CD4-positive, alpha-beta memory T cell (primary cell): ENCODE data around the gene PIF1. TPM values are rescaled to one million over a fixed set of nuclear protein-coding genes. Genes with fewer than 3 reads are reported as not detected.

ENCODE experiments used
- CTCF ChIA-PET: fragments of 350-600 bp; sonication (Branson Sonifier 250); formaldehyde crosslinking; loops from one replicate; lab custom pipeline; 2021; ENCODE audit warnings: inconsistent platforms; ENCODE audit not compliant: partially characterized antibody; lab: Charles Lee
- POLR2A ChIA-PET: fragments of 350-600 bp; sonication (Branson Sonifier 250); formaldehyde crosslinking; loops from one replicate; lab custom pipeline; 2021; ENCODE audit not compliant: partially characterized antibody; lab: Charles Lee
- DNase-seq, 5 donors: peaks; one replicate each; pipeline versions ENCODE4 v3.0.0 to v3.0.0-alpha.2; 2020 to 2022; ENCODE audit warnings: mixed read lengths in 1 of 5
- H3K27ac ChIP-seq: one replicate; pipeline ENCODE4 v1.7.0; 2013; ENCODE audit warnings: low read depth, low read length
- H3K27me3 ChIP-seq: 2 replicates; pipeline ENCODE4 v1.7.0; 2013; ENCODE audit warnings: mild to moderate bottlenecking, low read length, moderate library complexity; ENCODE audit not compliant: insufficient read depth
- H3K36me3 ChIP-seq: 2 replicates; pipeline ENCODE4 v1.7.0; 2013; ENCODE audit warnings: mild to moderate bottlenecking, low read length, moderate library complexity; ENCODE audit not compliant: insufficient read depth
- H3K4me1 ChIP-seq: 2 replicates; pipeline ENCODE4 v1.7.0; 2013; ENCODE audit warnings: mild to moderate bottlenecking, low read length, moderate library complexity; ENCODE audit not compliant: insufficient read depth
- H3K4me3 ChIP-seq, 2 donors: one replicate each; pipeline ENCODE4 v1.7.0; 2013; ENCODE audit warnings: low read length in 2 of 2, mild to moderate bottlenecking in 1 of 2
- H3K9me3 ChIP-seq, 2 donors: one replicate each; pipeline ENCODE4 v1.7.0; 2013; ENCODE audit warnings: low read length in 2 of 2, control low read depth in 1 of 2; ENCODE audit not compliant: control insufficient read depth in 1 of 2
- H3K27ac Mint-ChIP-seq, 7 donors: one replicate each; pipeline ENCODE4 v1.8.0; 2020 to 2021; ENCODE audit warnings: mixed read lengths in 7 of 7, mild to moderate bottlenecking in 6 of 7, inconsistent platforms in 3 of 7, moderate library complexity in 3 of 7
- H3K27me3 Mint-ChIP-seq, 2 donors: one replicate each; pipeline ENCODE4 v1.8.0; 2020 to 2021; ENCODE audit warnings: mixed read lengths in 2 of 2
- H3K36me3 Mint-ChIP-seq, 2 donors: one replicate each; pipeline ENCODE4 v1.8.0; 2020 to 2021; ENCODE audit warnings: mixed read lengths in 2 of 2, inconsistent platforms in 1 of 2, mild to moderate bottlenecking in 1 of 2
- H3K4me1 Mint-ChIP-seq, 4 donors: one replicate each; pipeline ENCODE4 v1.8.0; 2020 to 2021; ENCODE audit warnings: mixed read lengths in 4 of 4, mild to moderate bottlenecking in 1 of 4
- H3K4me3 Mint-ChIP-seq, 8 donors: one replicate each; pipeline ENCODE4 v1.8.0; 2020 to 2021; ENCODE audit warnings: mixed read lengths in 8 of 8, mild to moderate bottlenecking in 7 of 8, moderate library complexity in 6 of 8, inconsistent platforms in 3 of 8
- H3K9me3 Mint-ChIP-seq, 8 donors: one replicate each; pipeline ENCODE4 v1.8.0; 2020 to 2021; ENCODE audit warnings: mixed read lengths in 8 of 8, mild to moderate bottlenecking in 5 of 8, inconsistent platforms in 3 of 8, moderate library complexity in 1 of 8
- intact Hi-C: fragments of 100-400 bp; cut with micrococcal nuclease; formaldehyde crosslinking; loops from one replicate; pipeline ENCODE4 v1.15.1; 2023
- polyA plus RNA-seq, 2 donors: library from polyadenylated mRNA; unstranded; fragments of 300-500 nt; fragmentation: Illumina TruSeq; gene quantifications; one replicate each; pipeline ENCODE4 v1.2.3, GENCODE V29; 2021
- total RNA-seq, 2 experiments: library from RNA; stranded (reverse); gene quantifications; one replicate each; pipeline ENCODE4 v1.2.3, GENCODE V29; 2021

The PIF1 gene
- total and polyA plus RNA-seq, 4 experiments from 2014 or later: 0.17 to 0.58 TPM; not detected in 2

- intact Hi-C loops: loop anchor here (5.0 kb wide), 1 partner anchor 148 kb away; no protein-coding TSS in a partner anchor
- H3K4me1 Mint-ChIP-seq: peaks cover 48 to 85% (median 69%) of the 10 kb centered on the region in 4 donors
- DNase-seq: no peak
- Histone ChIP-seq H3K4me3 (peak overlapping the region; percentile 24 to 50), H3K27me3 (no peaks in the 10 kb centered on the region), H3K4me1 (peaks cover 83% of the 10 kb centered on the region), H3K9me3 (no peaks in the 10 kb centered on the region), H3K27ac (peak overlapping the region; percentile 45), H3K36me3 (peaks cover 6% of the 10 kb centered on the region)
- CTCF ChIA-PET: interaction anchor here (0.9 to 3.7 kb wide), 6 partner anchors 9 to 116 kb away, joined by 3 to 19 read pairs (median 6); no protein-coding TSS in a partner anchor
- POLR2A ChIA-PET: interaction anchor here (1.1 to 16.3 kb wide), 3 partner anchors 18 to 50 kb away, joined by 3 to 331 read pairs (median 6); partner anchors contain the start of gene PIF1
- H3K27me3 Mint-ChIP-seq: no peaks in the 10 kb centered on the region
- peak overlapping the region; percentile 85 to 99 (median 98) for H3K4me3 Mint-ChIP-seq
- peak overlapping the region; percentile 72 to 99 (median 88) for H3K27ac Mint-ChIP-seq
- H3K36me3 Mint-ChIP-seq: peaks cover 4 to 25% of the 10 kb centered on the region in 2 donors
- H3K9me3 Mint-ChIP-seq: peaks cover 0 to 2% (median 0%) of the 10 kb centered on the region in 8 donors
These were observed 18.5 kb upstream of the PIF1 start for GRCh38 chr15:64843991-64844390.

GRCh38 chr15:64842986-64843561 is 17.6 kb upstream of the PIF1 start:
- Mint-ChIP-seq H3K27me3 (no peaks in the 10 kb centered on the region), H3K4me3 (peak overlapping the region; percentile 85 to 99 (median 98)), H3K36me3 (peaks cover 0 to 19% of the 10 kb centered on the region in 2 donors), H3K27ac (peak overlapping the region; percentile 72 to 99 (median 93)), H3K4me1 (peaks cover 53 to 88% (median 73%) of the 10 kb centered on the region in 4 donors), H3K9me3 (peaks cover 0 to 2% (median 0%) of the 10 kb centered on the region in 8 donors)
- intact Hi-C loops: loop anchor here (5.0 kb wide), 1 partner anchor 149 kb away; no protein-coding TSS in a partner anchor
- Histone ChIP-seq H3K27ac (peak overlapping the region; percentile 84), H3K36me3 (peaks cover 3% of the 10 kb centered on the region), H3K4me3 (peak overlapping the region; percentile 81 to 88), H3K27me3 (no peaks in the 10 kb centered on the region), H3K4me1 (peaks cover 90% of the 10 kb centered on the region), H3K9me3 (no peaks in the 10 kb centered on the region)
- no peak for DNase-seq
- ChIA-PET CTCF (interaction anchor here (1.1 to 3.7 kb wide), 4 partner anchors 8 to 113 kb away, joined by 4 to 19 read pairs (median 10); no protein-coding TSS in a partner anchor), POLR2A (interaction anchor here (1.1 to 16.3 kb wide), 4 partner anchors 17 to 343 kb away, joined by 3 to 331 read pairs (median 4); partner anchors contain the start of gene PIF1)

- intact Hi-C loops: loop anchor here (5.0 kb wide), 1 partner anchor 150 kb away; no protein-coding TSS in a partner anchor
- CTCF ChIA-PET: interaction anchor here (3.7 kb wide), 1 partner anchor 52 kb away, joined by 19 read pairs; no protein-coding TSS in a partner anchor
These were observed 16.9 kb upstream of the PIF1 start for GRCh38 chr15:64842096-64842939.

GRCh38 chr15:64841344-64842095 is 16.1 kb upstream of the PIF1 start, which contains the start of gene PLEKHO2:
Gene PLEKHO2, plus strand, starts transcription at chr15:64841915. Its CDS starts 102 bp downstream, at chr15:64842017.
- peaks cover 55 to 86% (median 70%) of the 10 kb centered on the region in 4 donors for H3K4me1 Mint-ChIP-seq
- H3K36me3 Mint-ChIP-seq: peaks cover 0 to 10% of the 10 kb centered on the region in 2 donors
- POLR2A ChIA-PET: interaction anchor here (0.6 to 16.3 kb wide), 7 partner anchors 16 to 292 kb away, joined by 3 to 331 read pairs (median 3); partner anchors contain the start of genes PDCD7 and PIF1
- peak; percentile 83 to 95 (median 87) for DNase-seq
- H3K27ac ChIP-seq: peak within 1 kb of the TSS; percentile 84
- peak within 1 kb of the TSS; percentile 85 to 99 (median 98) for H3K4me3 Mint-ChIP-seq
- H3K4me1 ChIP-seq: peaks cover 90% of the 10 kb centered on the region
- intact Hi-C loops: loop anchor here (1.0 to 5.0 kb wide), 4 partner anchors 17 to 151 kb away; partner anchors contain the start of gene PIF1
- no peaks in the 10 kb centered on the region for H3K9me3 ChIP-seq
- H3K4me3 ChIP-seq: peak within 1 kb of the TSS; percentile 81 to 88
- H3K9me3 Mint-ChIP-seq: peaks cover 0 to 2% (median 0%) of the 10 kb centered on the region in 8 donors
- no peaks in the 10 kb centered on the region for H3K27me3 ChIP-seq
- no peaks in the 10 kb centered on the region for H3K36me3 ChIP-seq
- CTCF ChIA-PET: interaction anchor here (0.7 to 9.3 kb wide), 7 partner anchors 9 to 114 kb away, joined by 3 to 162 read pairs (median 8); partner anchors contain the start of gene PIF1
- H3K27me3 Mint-ChIP-seq: no peaks in the 10 kb centered on the region
- H3K27ac Mint-ChIP-seq: peak within 1 kb of the TSS; percentile 78 to 99 (median 97)

More at GRCh38 chr15:64842096-64842939, 16.9 kb upstream of the PIF1 start:
- POLR2A ChIA-PET: interaction anchor here (1.2 to 16.3 kb wide), 2 partner anchors 51 to 343 kb away, joined by 3 to 331 read pairs; no protein-coding TSS in a partner anchor
- Histone ChIP-seq H3K27me3 (no peaks in the 10 kb centered on the region), H3K4me1 (peaks cover 90% of the 10 kb centered on the region), H3K9me3 (no peaks in the 10 kb centered on the region), H3K4me3 (peak overlapping the region; percentile 81 to 88), H3K27ac (peak overlapping the region; percentile 84), H3K36me3 (no peaks in the 10 kb centered on the region)
- Mint-ChIP-seq H3K4me3 (peak overlapping the region; percentile 85 to 99 (median 98)), H3K27me3 (no peaks in the 10 kb centered on the region), H3K9me3 (peaks cover 0 to 2% (median 0%) of the 10 kb centered on the region in 8 donors), H3K27ac (peak overlapping the region; percentile 78 to 99 (median 97)), H3K36me3 (peaks cover 0 to 15% of the 10 kb centered on the region in 2 donors), H3K4me1 (peaks cover 55 to 89% (median 73%) of the 10 kb centered on the region in 4 donors)
- DNase-seq: peak in 1 of 5 donors; percentile 45

- Mint-ChIP-seq H3K4me3 (peak overlapping the region; percentile 80 to 96 (median 83)), H3K27me3 (no peaks in the 10 kb centered on the region), H3K9me3 (peaks cover 0 to 2% (median 0%) of the 10 kb centered on the region in 8 donors), H3K36me3 (peaks cover 0 to 10% of the 10 kb centered on the region in 2 donors), H3K4me1 (peaks cover 59 to 86% (median 72%) of the 10 kb centered on the region in 4 donors), H3K27ac (peak overlapping the region; percentile 78 to 94 (median 82))
- no peak for DNase-seq
- intact Hi-C loops: loop anchor here (1.0 to 5.0 kb wide), 4 partner anchors 16 to 151 kb away; partner anchors contain the start of gene PIF1
- ChIA-PET CTCF (interaction anchor here (0.7 to 9.3 kb wide), 7 partner anchors 10 to 113 kb away, joined by 3 to 162 read pairs (median 8); partner anchors contain the start of gene PIF1), POLR2A (interaction anchor here (0.6 to 16.3 kb wide), 7 partner anchors 15 to 293 kb away, joined by 3 to 331 read pairs (median 3); partner anchors contain the start of genes PDCD7 and PIF1)
- H3K27me3 ChIP-seq: no peaks in the 10 kb centered on the region
- H3K4me1 ChIP-seq: peaks cover 90% of the 10 kb centered on the region
- H3K36me3 ChIP-seq: no peaks in the 10 kb centered on the region
- H3K27ac ChIP-seq: peak overlapping the region; percentile 62
- H3K9me3 ChIP-seq: no peaks in the 10 kb centered on the region
- H3K4me3 ChIP-seq: peak overlapping the region; percentile 36 to 52
These were observed 15.6 kb upstream of the PIF1 start for GRCh38 chr15:64841060-64841343.
